HCT116 (cell line): ENCODE data around the gene KCND1. TPM values are rescaled to one million over a fixed set of nuclear protein-coding genes. Genes with fewer than 3 reads are reported as not detected.

Experiments
- ATAC-seq: fragments of 200-7000 bp; cut with Tn5 transposase; 2 replicates; pipeline ENCODE4 v1.9.1; 2020; ENCODE audit warnings: mild to moderate bottlenecking, moderate library complexity
- BruUV-seq: library from RNA; stranded (reverse); fragments of 400-500 nt; replicated peaks from 2 replicates; lab custom pipeline; 2021; lab: Mats Ljungman, UMichigan
- CTCF ChIA-PET: fragments of 300-600 bp; sonication (Branson Sonifier 250); formaldehyde crosslinking; loops from one replicate; lab custom pipeline; 2021; ENCODE audit warnings: antibody characterized with exemption; lab: Charles Lee
- POLR2A ChIA-PET: fragments of 300-600, 350-600 bp; sonication (Branson Sonifier 250); formaldehyde crosslinking; loops from one replicate; lab custom pipeline; 2021; ENCODE audit warnings: antibody characterized with exemption; lab: Charles Lee
- RAD21 ChIA-PET, 2 experiments: fragments of 300-600 bp; sonication (Branson Sonifier 250); formaldehyde crosslinking; loops; one replicate each; lab custom pipeline; 2023; ENCODE audit warnings: low total read pairs in 2 of 2; ENCODE audit not compliant: uncharacterized antibody in 2 of 2, unreplicated experiment in 2 of 2, low non-redundant PET in 1 of 2; lab: Charles Lee
- DNase-seq: peaks from one replicate; pipeline ENCODE4 v3.0.0-alpha.2; 2010; ENCODE audit warnings: low read depth, low spot score
- H2AFZ ChIP-seq: fragments of 200-600 bp; shearing (Covaris generic), sonication (generic); 2 replicates; pipeline ENCODE4 v1.6.1; 2017; ENCODE audit warnings: low read depth, mixed run types, mixed read lengths, antibody characterized with exemption, low read length; ENCODE audit not compliant: poor library complexity, severe bottlenecking
- H3K27ac ChIP-seq: 2 replicates; pipeline ENCODE4 v1.5.1; 2012; ENCODE audit warnings: low read depth, low read length
- H3K27me3 ChIP-seq: fragments of 200-600 bp; sonication (generic); 2 replicates; pipeline ENCODE4 v1.6.1; 2016; ENCODE audit warnings: mixed run types, low read length, mixed read lengths; ENCODE audit not compliant: insufficient read depth
- H3K36me3 ChIP-seq, 2 experiments: fragments of 200-500 bp in 1 of 2; fragments of 200-600 bp in 1 of 2; sonication (Bioruptor generic) in 1 of 2; sonication (generic) in 1 of 2; 2 replicates each; pipeline versions ENCODE4 v1.5.1 to v1.6.1; 2014 to 2016; ENCODE audit warnings: low read length in 2 of 2, inconsistent platforms in 1 of 2, mixed read lengths in 1 of 2, mixed run types in 1 of 2; ENCODE audit not compliant: insufficient read depth in 2 of 2, control insufficient read depth in 1 of 2
- H3K4me1 ChIP-seq, 2 experiments: fragments of 200-600 bp in 1 of 2; sonication (generic) in 1 of 2; 2 replicates each; pipeline versions ENCODE4 v1.5.1 to v1.6.1; 2012 to 2017; ENCODE audit warnings: low read length in 2 of 2, inconsistent platforms in 1 of 2, mild to moderate bottlenecking in 1 of 2, mixed read lengths in 1 of 2, mixed run types in 1 of 2, moderate library complexity in 1 of 2; ENCODE audit not compliant: insufficient read depth in 2 of 2, control insufficient read depth in 1 of 2
- H3K4me2 ChIP-seq: fragments of 200-600 bp; sonication (generic); 2 replicates; pipeline ENCODE4 v1.6.1; 2017; ENCODE audit warnings: mixed run types, low read length, mixed read lengths
- H3K4me3 ChIP-seq, 2 experiments: fragments of 200-600 bp in 1 of 2; sonication (generic) in 1 of 2; replicated peaks in 1 of 2; 2 replicates each; pipeline ENCODE4 v1.5.1; 2011 to 2016; ENCODE audit warnings: low read length in 2 of 2, control low read depth in 1 of 2, low read depth in 1 of 2, mild to moderate bottlenecking in 1 of 2, mixed read lengths in 1 of 2, mixed run types in 1 of 2
- H3K79me2 ChIP-seq: fragments of 200-600 bp; sonication (generic); 2 replicates; pipeline ENCODE4 v1.6.1; 2017; ENCODE audit warnings: mild to moderate bottlenecking, mixed run types, low read length, moderate library complexity, mixed read lengths; ENCODE audit not compliant: insufficient read depth
- H3K9ac ChIP-seq: fragments of 200-600 bp; sonication (generic); 2 replicates; pipeline ENCODE4 v1.6.1; 2016; ENCODE audit warnings: low read length, mixed read lengths
- H3K9me2 ChIP-seq: fragments of 200-600 bp; sonication (generic), shearing (Covaris generic); 2 replicates; pipeline ENCODE4 v1.6.1; 2017; ENCODE audit warnings: mixed run types, mild to moderate bottlenecking, moderate library complexity; ENCODE audit not compliant: insufficient read depth
- H3K9me3 ChIP-seq, 2 experiments: fragments of 200-500 bp in 1 of 2; fragments of 200-600 bp in 1 of 2; sonication (Bioruptor generic) in 1 of 2; sonication (generic) in 1 of 2; 2 replicates each; pipeline ENCODE4 v1.6.1; 2014 to 2017; ENCODE audit warnings: low read length in 2 of 2, mixed read lengths in 2 of 2, inconsistent platforms in 1 of 2, low read depth in 1 of 2, mild to moderate bottlenecking in 1 of 2, mixed run types in 1 of 2, moderate library complexity in 1 of 2; ENCODE audit not compliant: control insufficient read depth in 1 of 2, insufficient read depth in 1 of 2
- H4K20me1 ChIP-seq: fragments of 200-600 bp; sonication (generic), shearing (Covaris generic); 2 replicates; pipeline ENCODE4 v1.6.1; 2017; ENCODE audit warnings: mixed run types, mild to moderate bottlenecking, moderate library complexity; ENCODE audit not compliant: insufficient read depth
- CEBPB ChIP-seq: IDR thresholded peaks from 2 replicates; pipeline ENCODE4 v1.6.1; 2012; ENCODE audit warnings: low read depth
- EGR1 ChIP-seq: IDR thresholded peaks from 2 replicates; pipeline ENCODE4 v1.6.1; 2012; ENCODE audit warnings: low read depth
- EZH2phosphoT487 ChIP-seq: fragments of 200-600 bp; IDR thresholded peaks from 2 replicates; pipeline ENCODE4 v1.6.1; 2018; ENCODE audit warnings: antibody characterized with exemption, borderline replicate concordance
- MAX ChIP-seq: IDR thresholded peaks from 2 replicates; pipeline ENCODE4 v1.6.1; 2012
- RAD21 ChIP-seq: IDR thresholded peaks from 2 replicates; pipeline ENCODE4 v1.6.1; 2012; ENCODE audit warnings: low read depth, mild to moderate bottlenecking
- YY1 ChIP-seq: IDR thresholded peaks from 2 replicates; pipeline ENCODE4 v1.6.1; 2011; ENCODE audit warnings: low read length, low read depth, moderate library complexity, mild to moderate bottlenecking; ENCODE audit not compliant: insufficient replicate concordance; ENCODE audit errors: extremely low read depth
- ZBTB33 ChIP-seq: IDR thresholded peaks from 2 replicates; pipeline ENCODE4 v1.6.1; 2011; ENCODE audit warnings: mild to moderate bottlenecking, low read length, moderate library complexity; ENCODE audit not compliant: insufficient replicate concordance; ENCODE audit errors: extremely low read depth
- intact Hi-C: fragments of 100-400 bp; cut with micrococcal nuclease; formaldehyde crosslinking; loops from 2 replicates; pipeline ENCODE4 v1.10.0; 2022
- total RNA-seq: library from RNA; stranded (reverse); gene quantifications from one replicate; pipeline ENCODE4 v1.2.1, GENCODE V29; 2021; ENCODE audit not compliant: unreplicated experiment

Gene KCND1
- total RNA-seq, 1 experiment from 2014 or later: 5.5 TPM

GRCh38 chrX:48966796-48967579 lies 4.7 kb downstream of the KCND1 start:
- H3K27me3 ChIP-seq: no peaks in the 10 kb centered on the region
- BruUV-seq: no TSS peak
- peaks cover 0 to 5% of the 10 kb centered on the region in 2 experiments; a peak in 1 of 4 replicates for H3K4me1 ChIP-seq
- H2AFZ ChIP-seq: no peak overlapping the region
- H3K36me3 ChIP-seq: no peaks in the 10 kb centered on the region
- TF ChIP-seq YY1: no peak
- no peak for TF ChIP-seq RAD21
- no peak for TF ChIP-seq MAX
- no peak for TF ChIP-seq EZH2phosphoT487
- TF ChIP-seq EGR1: no peak
- TF ChIP-seq ZBTB33: no peak
- TF ChIP-seq CEBPB: no peak
- TF ChIP-seq, all 23 proteins: peak for 0
- intact Hi-C loops: no loop called here
- no peak overlapping the region for H3K9ac ChIP-seq
- RAD21 ChIA-PET: no interaction called here
- CTCF ChIA-PET: no interaction called here
- no peaks in the 10 kb centered on the region for H3K79me2 ChIP-seq
- POLR2A ChIA-PET: interaction anchor here (0.6 kb wide), 1 partner anchor 35 kb away, joined by 3 read pairs; the partner anchor contains the start of gene GRIPAP1
- 0 out of 2 replicates have a peak overlapping the region, but pooled peaks have one; percentile 14 for H3K4me2 ChIP-seq
- ATAC-seq (no peak), DNase-seq (no peak)
- H3K27ac ChIP-seq: no peak overlapping the region
- H3K9me2 ChIP-seq: no peaks in the 10 kb centered on the region
- H3K4me3 ChIP-seq: no peak overlapping the region
- H3K9me3 ChIP-seq: no peaks in the 10 kb centered on the region
- H4K20me1 ChIP-seq: no peaks in the 10 kb centered on the region
